Upper lobe of left lung (tissue), 4 donors: Measurements from ENCODE around the gene FTSJ1.

Experiments
- CTCF ChIP-seq, 6 experiments: fragments of 450-650 bp in 4 of 6; fragments of 200-600 bp in 2 of 6; sonication (generic) in 2 of 6; IDR thresholded peaks; one replicate each; pipeline ENCODE4 v1.5.1; 2016 to 2019; ENCODE audit warnings: antibody characterized with exemption in 6 of 6
- EP300 ChIP-seq, 4 donors: sonication (generic); formaldehyde crosslinking; IDR thresholded peaks; one replicate each; pipeline ENCODE4 v1.5.1; 2017; ENCODE audit warnings: antibody characterized with exemption in 4 of 4, control low read depth in 2 of 4
- POLR2A ChIP-seq, 4 donors: fragments of 450-650 bp; IDR thresholded peaks; one replicate each; pipeline ENCODE4 v1.5.1; 2016 to 2017; ENCODE audit warnings: antibody characterized with exemption in 4 of 4, mild to moderate bottlenecking in 2 of 4

- no peak for TF ChIP-seq POLR2A (IDR thresholded peaks at IDR 0.05)
- TF ChIP-seq CTCF (IDR thresholded peaks at IDR 0.05): no peak
- TF ChIP-seq EP300 (IDR thresholded peaks at IDR 0.05): no peak
Measured at GRCh38 chrX:48471504-48471903, 4.5 kb upstream of the FTSJ1 start.
